GM23338 (cell line): ENCODE measurements around the gene AOC2.

Experiments
- CTCF ChIP-seq, 2 experiments: fragments of 200-600 bp in 1 of 2; sonication (generic) in 1 of 2; conservative IDR thresholded peaks; 2 replicates each; pipeline versions ENCODE4 v1.5.1 to v1.6.1; 2016 to 2017; ENCODE audit warnings: antibody characterized with exemption in 2 of 2, low read depth in 2 of 2, mild to moderate bottlenecking in 2 of 2, moderate library complexity in 1 of 2
- POLR2AphosphoS5 ChIP-seq: IDR thresholded peaks from 2 replicates; pipeline ENCODE4 v1.6.1; 2016; ENCODE audit warnings: antibody characterized with exemption, low read depth

- no peak for TF ChIP-seq CTCF (conservative IDR thresholded peaks at IDR 0.05; ENCODE audit: low read depth in 2 of 2)
- TF ChIP-seq POLR2AphosphoS5 = no peak
Measured at GRCh38 chr17:42841975-42842685, 2.2 kb upstream of the AOC2 start.
